ENCODE measurements around the gene VSTM4.

VSTM4 gene

DNA sequence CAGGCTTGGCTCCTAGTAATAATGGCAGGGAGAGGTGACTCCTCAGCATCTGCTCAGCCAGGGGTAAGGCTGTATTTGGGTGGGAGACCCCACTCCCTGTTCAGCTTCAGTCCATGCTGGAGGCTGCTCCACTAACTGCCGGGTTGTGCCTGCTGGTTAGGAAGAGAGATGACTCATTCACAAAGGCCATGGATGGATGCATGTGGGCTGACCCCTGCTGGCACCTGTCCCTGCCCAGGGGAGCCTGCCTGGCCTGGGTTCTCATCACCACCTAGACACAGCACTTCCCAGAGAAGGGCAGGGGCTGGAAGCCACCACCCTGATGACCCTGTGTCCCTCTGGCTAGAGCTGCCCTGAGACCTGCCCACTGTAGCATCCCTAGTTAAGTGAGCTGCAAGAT lies 59.0 kb downstream of the VSTM4 start:
- H3K4me3 ChIP-seq (ENCODE audit: low read length, poor library complexity, severe bottlenecking) = no peak overlapping the region
- H3K9me3 ChIP-seq (ENCODE audit: insufficient read depth, low read depth, low read length) = 0 out of 2 replicates have a peak, but pooled peaks cover 4% of the 10 kb centered on the region
- H2AFZ ChIP-seq (ENCODE audit: low read length) = no peak overlapping the region
- H3K27me3 ChIP-seq (ENCODE audit: insufficient read depth, low read length, poor library complexity, severe bottlenecking) = peaks cover 8% of the 10 kb centered on the region
- no peaks in the 10 kb centered on the region for H3K79me2 ChIP-seq (ENCODE audit: insufficient read depth, low read length)
- H3F3A ChIP-seq (ENCODE audit: low read depth) = no peaks in the 10 kb centered on the region
- no peaks in the 10 kb centered on the region for H4K20me1 ChIP-seq (ENCODE audit: insufficient read depth, low read length, poor library complexity, severe bottlenecking)
- H3K4me2 ChIP-seq (ENCODE audit: low read depth, low read length, poor library complexity, severe bottlenecking) = no peak overlapping the region
- H3K4me1 ChIP-seq (ENCODE audit: insufficient read depth, low read length, poor library complexity, severe bottlenecking) = no peaks in the 10 kb centered on the region
- no peaks in the 10 kb centered on the region for H3K36me3 ChIP-seq (ENCODE audit: insufficient read depth, low read length)
- no peak for TF ChIP-seq EZH2phosphoT487 (IDR thresholded peaks at IDR 0.05; ENCODE audit: borderline replicate concordance)
- TF ChIP-seq, protein P1, sequence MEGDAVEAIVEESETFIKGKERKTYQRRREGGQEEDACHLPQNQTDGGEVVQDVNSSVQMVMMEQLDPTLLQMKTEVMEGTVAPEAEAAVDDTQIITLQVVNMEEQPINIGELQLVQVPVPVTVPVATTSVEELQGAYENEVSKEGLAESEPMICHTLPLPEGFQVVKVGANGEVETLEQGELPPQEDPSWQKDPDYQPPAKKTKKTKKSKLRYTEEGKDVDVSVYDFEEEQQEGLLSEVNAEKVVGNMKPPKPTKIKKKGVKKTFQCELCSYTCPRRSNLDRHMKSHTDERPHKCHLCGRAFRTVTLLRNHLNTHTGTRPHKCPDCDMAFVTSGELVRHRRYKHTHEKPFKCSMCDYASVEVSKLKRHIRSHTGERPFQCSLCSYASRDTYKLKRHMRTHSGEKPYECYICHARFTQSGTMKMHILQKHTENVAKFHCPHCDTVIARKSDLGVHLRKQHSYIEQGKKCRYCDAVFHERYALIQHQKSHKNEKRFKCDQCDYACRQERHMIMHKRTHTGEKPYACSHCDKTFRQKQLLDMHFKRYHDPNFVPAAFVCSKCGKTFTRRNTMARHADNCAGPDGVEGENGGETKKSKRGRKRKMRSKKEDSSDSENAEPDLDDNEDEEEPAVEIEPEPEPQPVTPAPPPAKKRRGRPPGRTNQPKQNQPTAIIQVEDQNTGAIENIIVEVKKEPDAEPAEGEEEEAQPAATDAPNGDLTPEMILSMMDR (conservative IDR thresholded peaks at IDR 0.05; ENCODE audit: low read length) = no peak
- no peak overlapping the region for H3K9ac ChIP-seq (ENCODE audit: low read depth, low read length, poor library complexity, severe bottlenecking)
- H3K9me2 ChIP-seq (replicated peaks; ENCODE audit: low read depth, low read length) = no peaks in the 10 kb centered on the region

DNA sequence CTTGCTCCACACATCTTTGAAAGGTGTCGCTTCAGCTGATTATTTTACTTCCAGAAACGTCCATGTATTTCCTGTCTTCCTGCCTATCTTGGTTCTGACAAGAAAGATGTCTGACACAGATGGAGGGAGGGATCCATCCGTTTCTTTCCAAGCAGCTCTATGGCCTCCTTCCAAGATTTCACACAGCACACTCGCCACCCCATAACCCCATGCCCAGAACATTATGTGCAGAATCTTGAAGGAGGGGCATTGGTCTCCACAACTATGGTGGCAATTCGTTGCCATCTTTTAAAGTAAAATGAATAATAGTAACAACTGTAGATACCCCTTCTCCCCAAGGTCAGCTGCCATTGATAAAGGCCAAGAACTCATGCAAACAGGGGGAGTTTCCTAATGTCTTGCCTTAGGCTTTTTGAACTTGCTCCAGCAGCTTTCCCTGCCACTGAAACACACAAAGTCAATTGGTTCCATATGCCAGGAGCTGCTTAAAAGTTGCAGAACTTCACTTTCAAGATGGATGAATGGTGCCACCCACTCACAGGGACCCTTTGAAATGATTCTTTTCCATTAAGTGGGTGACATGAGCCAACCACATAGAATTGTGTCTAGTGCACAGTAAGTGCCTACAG lies 60.0 kb downstream of the VSTM4 start:
- Histone ChIP-seq H4K20me1 (ENCODE audit: insufficient read depth, low read length, poor library complexity, severe bottlenecking) (no peaks in the 10 kb centered on the region), H3K27me3 (ENCODE audit: insufficient read depth, low read length, poor library complexity, severe bottlenecking) (no peaks in the 10 kb centered on the region), H3K9ac (ENCODE audit: low read depth, low read length, poor library complexity, severe bottlenecking) (no peak overlapping the region), H3F3A (ENCODE audit: low read depth) (no peaks in the 10 kb centered on the region), H3K36me3 (ENCODE audit: insufficient read depth, low read length) (no peaks in the 10 kb centered on the region), H3K9me2 (replicated peaks; ENCODE audit: low read depth, low read length) (no peaks in the 10 kb centered on the region), H3K9me3 (ENCODE audit: insufficient read depth, low read depth, low read length) (0 out of 2 replicates have a peak, but pooled peaks cover 1% of the 10 kb centered on the region), H3K4me3 (ENCODE audit: low read length, poor library complexity, severe bottlenecking) (no peak overlapping the region), H3K4me1 (ENCODE audit: insufficient read depth, low read length, poor library complexity, severe bottlenecking) (no peaks in the 10 kb centered on the region), H2AFZ (ENCODE audit: low read length) (no peak overlapping the region), H3K79me2 (ENCODE audit: insufficient read depth, low read length) (no peaks in the 10 kb centered on the region), H3K4me2 (ENCODE audit: low read depth, low read length, poor library complexity, severe bottlenecking) (no peak overlapping the region)
- TF ChIP-seq, protein P1 (conservative IDR thresholded peaks at IDR 0.05; ENCODE audit: low read length) = no peak
- no peak for TF ChIP-seq EZH2phosphoT487 (IDR thresholded peaks at IDR 0.05; ENCODE audit: borderline replicate concordance)

DNA sequence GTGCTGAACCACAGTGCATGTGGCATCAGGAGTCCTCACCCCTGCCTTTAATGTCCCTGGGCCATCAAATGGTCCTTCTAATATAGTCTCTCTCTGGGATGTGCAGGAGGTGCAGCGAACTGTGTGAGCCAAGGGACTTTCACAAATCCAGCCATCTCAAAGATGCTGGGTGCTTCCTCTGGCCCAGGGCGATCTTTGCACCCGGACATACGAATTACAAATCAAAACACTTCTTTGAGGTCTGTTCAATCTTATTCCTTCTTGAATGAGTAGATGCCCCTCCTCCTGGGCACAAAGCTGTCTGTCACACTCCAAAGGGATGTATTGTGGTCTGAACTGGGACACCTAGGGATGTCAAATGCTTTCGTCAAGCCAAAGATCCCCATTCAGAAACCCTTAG lies 60.6 kb downstream of the VSTM4 start:
- Histone ChIP-seq H3K79me2 (ENCODE audit: insufficient read depth, low read length) (no peaks in the 10 kb centered on the region), H3K36me3 (ENCODE audit: insufficient read depth, low read length) (no peaks in the 10 kb centered on the region), H3K4me3 (ENCODE audit: low read length, poor library complexity, severe bottlenecking) (no peak overlapping the region), H2AFZ (ENCODE audit: low read length) (no peak overlapping the region), H3K9ac (ENCODE audit: low read depth, low read length, poor library complexity, severe bottlenecking) (no peak overlapping the region), H3K9me3 (ENCODE audit: insufficient read depth, low read depth, low read length) (no peaks in the 10 kb centered on the region), H3K27me3 (ENCODE audit: insufficient read depth, low read length, poor library complexity, severe bottlenecking) (no peaks in the 10 kb centered on the region), H4K20me1 (ENCODE audit: insufficient read depth, low read length, poor library complexity, severe bottlenecking) (no peaks in the 10 kb centered on the region), H3K4me1 (ENCODE audit: insufficient read depth, low read length, poor library complexity, severe bottlenecking) (no peaks in the 10 kb centered on the region), H3K4me2 (ENCODE audit: low read depth, low read length, poor library complexity, severe bottlenecking) (no peak overlapping the region), H3K9me2 (replicated peaks; ENCODE audit: low read depth, low read length) (no peaks in the 10 kb centered on the region), H3F3A (ENCODE audit: low read depth) (no peaks in the 10 kb centered on the region)
- no peak for TF ChIP-seq EZH2phosphoT487 (IDR thresholded peaks at IDR 0.05; ENCODE audit: borderline replicate concordance)
- TF ChIP-seq, protein P1 (conservative IDR thresholded peaks at IDR 0.05; ENCODE audit: low read length) = no peak

All from Loucy (cell line).